Neural cell (in vitro differentiated cells): Measurements from ENCODE around the gene CMTM3. TPM values are rescaled to one million over a fixed set of nuclear protein-coding genes. Genes with fewer than 3 reads are reported as not detected.

ENCODE experiments used
- H2AFZ ChIP-seq: fragments of 200-600, 300-800 bp; sonication (generic), shearing (Covaris generic); 2 replicates; pipeline ENCODE4 v1.6.0; 2014; ENCODE audit warnings: low read depth, mild to moderate bottlenecking, antibody characterized with exemption, low read length, moderate library complexity
- H3F3A ChIP-seq: fragments of 200-600 bp; shearing (Covaris generic); 2 replicates; pipeline ENCODE4 v1.6.1; 2016; ENCODE audit warnings: mild to moderate bottlenecking, moderate library complexity, mixed read lengths, antibody characterized with exemption, low read length; ENCODE audit not compliant: insufficient read depth, poor library complexity, severe bottlenecking
- H3K27ac ChIP-seq: fragments of 200-600, 300-800 bp; sonication (generic), shearing (Covaris generic); 2 replicates; pipeline ENCODE4 v1.5.1; 2014; ENCODE audit warnings: mild to moderate bottlenecking, low read length, moderate library complexity
- H3K27me3 ChIP-seq: fragments of 300-800, 200-600 bp; sonication (generic), shearing (Covaris generic); 2 replicates; pipeline ENCODE4 v1.6.0; 2014; ENCODE audit warnings: mild to moderate bottlenecking, low read depth, low read length, moderate library complexity; ENCODE audit not compliant: insufficient read depth
- H3K36me3 ChIP-seq: fragments of 300-800, 200-600 bp; sonication (generic), shearing (Covaris generic); 2 replicates; pipeline ENCODE4 v1.5.1; 2014; ENCODE audit warnings: mild to moderate bottlenecking, antibody characterized with exemption, low read length, moderate library complexity; ENCODE audit not compliant: insufficient read depth
- H3K4me2 ChIP-seq: fragments of 300-800, 200-600 bp; sonication (generic), shearing (Covaris generic); 2 replicates; pipeline ENCODE4 v1.6.0; 2014; ENCODE audit warnings: mild to moderate bottlenecking, low read length
- H3K4me3 ChIP-seq: fragments of 300-800, 200-600 bp; sonication (generic), shearing (Covaris generic); 2 replicates; pipeline ENCODE4 v1.5.1; 2014; ENCODE audit warnings: mild to moderate bottlenecking, low read length, moderate library complexity
- H3K79me2 ChIP-seq: fragments of 200-600 bp; shearing (Covaris generic); replicated peaks from 2 replicates; pipeline ENCODE4 v1.6.0; 2014; ENCODE audit warnings: mild to moderate bottlenecking, low read length, moderate library complexity; ENCODE audit not compliant: insufficient read depth
- H3K9ac ChIP-seq: fragments of 300-800, 200-600 bp; sonication (generic), shearing (Covaris generic); 2 replicates; pipeline ENCODE4 v1.6.1; 2016; ENCODE audit warnings: mild to moderate bottlenecking, low read length, mixed read lengths
- H3K9me2 ChIP-seq: fragments of 200-600 bp; shearing (Covaris generic); 2 replicates; pipeline ENCODE4 v1.6.1; 2016; ENCODE audit warnings: mild to moderate bottlenecking, low read length, mixed read lengths; ENCODE audit not compliant: insufficient read depth
- H3K9me3 ChIP-seq: fragments of 200-600, 300-800 bp; sonication (generic), shearing (Covaris generic); 2 replicates; pipeline ENCODE4 v1.6.1; 2016; ENCODE audit warnings: mild to moderate bottlenecking, mixed run types, low read length, moderate library complexity, mixed read lengths
- H4K20me1 ChIP-seq: fragments of 200-600 bp; shearing (Covaris generic); 2 replicates; pipeline ENCODE4 v1.6.1; 2016; ENCODE audit warnings: mild to moderate bottlenecking, mixed run types; ENCODE audit not compliant: insufficient read depth
- EP300 ChIP-seq: fragments of 450-650 bp; conservative IDR thresholded peaks from 2 replicates; pipeline ENCODE4 v1.6.1; 2014; ENCODE audit warnings: antibody characterized with exemption, mild to moderate bottlenecking, moderate library complexity; ENCODE audit not compliant: poor library complexity, severe bottlenecking
- MXI1 ChIP-seq: fragments of 450-650 bp; conservative IDR thresholded peaks from 2 replicates; pipeline ENCODE4 v1.6.1; 2014; ENCODE audit warnings: antibody characterized with exemption, mild to moderate bottlenecking; ENCODE audit not compliant: poor library complexity, severe bottlenecking
- POLR2AphosphoS5 ChIP-seq: IDR thresholded peaks from 2 replicates; pipeline ENCODE4 v1.6.1; 2012
- polyA plus RNA-seq: library from polyadenylated mRNA; depleted of rRNA; stranded (reverse); fragments of >200 nt; gene quantifications from 2 replicates; pipeline ENCODE4 v1.2.3, GENCODE V29; 2014
- small RNA-seq, 3 experiments: library from RNA; depleted of rRNA; stranded (forward); fragments of <200 nt; gene quantifications; one replicate each; pipeline ENCODE3, GENCODE V24; 2012
- TF ChIP-seq, protein P1 (sequence below): fragments of 450-650 bp; IDR thresholded peaks from 2 replicates; pipeline ENCODE4 v1.5.1; 2014; ENCODE audit warnings: antibody characterized with exemption, mild to moderate bottlenecking, moderate library complexity; ENCODE audit not compliant: poor library complexity, severe bottlenecking

CMTM3 gene
- polyA plus RNA-seq, 1 donor from 2014 or later: 7.7 TPM

DNA sequence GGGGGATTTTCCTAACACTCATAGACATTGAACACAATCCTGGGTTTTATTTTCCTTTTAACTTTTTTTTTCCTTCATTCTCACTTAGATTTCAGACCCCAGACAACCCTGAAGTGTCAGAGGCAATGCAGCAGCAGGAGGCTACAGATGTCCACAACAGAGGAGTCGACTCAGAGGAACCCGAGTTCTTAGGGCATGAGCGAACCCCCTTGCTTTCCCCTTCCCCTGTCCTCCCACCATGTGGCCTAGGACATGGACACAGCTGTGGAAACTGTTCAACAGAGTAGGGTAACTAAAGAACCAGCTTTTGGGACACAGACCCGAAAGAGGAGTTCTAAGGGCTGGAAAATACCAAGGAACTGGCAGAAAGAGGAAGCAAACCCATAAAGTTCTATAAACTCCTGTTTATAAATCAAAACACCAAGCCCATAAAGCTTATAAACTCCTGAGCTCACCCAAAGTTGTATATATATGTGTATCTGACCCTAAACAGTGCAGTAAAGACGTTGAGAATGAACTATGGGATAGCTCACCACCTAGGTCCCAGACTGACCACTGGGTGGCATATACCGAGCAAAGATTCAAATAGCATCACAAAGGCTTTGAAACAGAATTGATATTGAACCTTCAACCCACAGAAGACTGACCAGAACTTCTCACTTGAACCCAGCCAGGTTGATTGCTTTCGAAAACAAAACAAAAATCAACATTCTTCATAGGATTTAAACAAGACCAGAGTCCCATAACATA lies 58.1 kb downstream of the CMTM3 start:
- H3K27me3 ChIP-seq: no peaks in the 10 kb centered on the region
- no peak overlapping the region for H3K4me3 ChIP-seq
- TF ChIP-seq MXI1 (no peak), POLR2AphosphoS5 (no peak), EP300 (no peak)
- TF ChIP-seq, protein P1, sequence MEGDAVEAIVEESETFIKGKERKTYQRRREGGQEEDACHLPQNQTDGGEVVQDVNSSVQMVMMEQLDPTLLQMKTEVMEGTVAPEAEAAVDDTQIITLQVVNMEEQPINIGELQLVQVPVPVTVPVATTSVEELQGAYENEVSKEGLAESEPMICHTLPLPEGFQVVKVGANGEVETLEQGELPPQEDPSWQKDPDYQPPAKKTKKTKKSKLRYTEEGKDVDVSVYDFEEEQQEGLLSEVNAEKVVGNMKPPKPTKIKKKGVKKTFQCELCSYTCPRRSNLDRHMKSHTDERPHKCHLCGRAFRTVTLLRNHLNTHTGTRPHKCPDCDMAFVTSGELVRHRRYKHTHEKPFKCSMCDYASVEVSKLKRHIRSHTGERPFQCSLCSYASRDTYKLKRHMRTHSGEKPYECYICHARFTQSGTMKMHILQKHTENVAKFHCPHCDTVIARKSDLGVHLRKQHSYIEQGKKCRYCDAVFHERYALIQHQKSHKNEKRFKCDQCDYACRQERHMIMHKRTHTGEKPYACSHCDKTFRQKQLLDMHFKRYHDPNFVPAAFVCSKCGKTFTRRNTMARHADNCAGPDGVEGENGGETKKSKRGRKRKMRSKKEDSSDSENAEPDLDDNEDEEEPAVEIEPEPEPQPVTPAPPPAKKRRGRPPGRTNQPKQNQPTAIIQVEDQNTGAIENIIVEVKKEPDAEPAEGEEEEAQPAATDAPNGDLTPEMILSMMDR: peak; percentile 17
- no peak overlapping the region for H3K4me2 ChIP-seq
- no peak overlapping the region for H3K9ac ChIP-seq
- no peaks in the 10 kb centered on the region for H3F3A ChIP-seq
- no peak overlapping the region for H3K27ac ChIP-seq
- H4K20me1 ChIP-seq: no peaks in the 10 kb centered on the region
- H3K9me2 ChIP-seq: no peaks in the 10 kb centered on the region
- H3K36me3 ChIP-seq: no peaks in the 10 kb centered on the region
- H3K79me2 ChIP-seq: no peaks in the 10 kb centered on the region
- H2AFZ ChIP-seq: no peak overlapping the region
- H3K9me3 ChIP-seq: no peaks in the 10 kb centered on the region

Small RNAs within 50 kb of the gene (small RNA-seq; reads per million reads assigned to genes)
- gene CKLF-CMTM1: 0 reads per million in 3 experiments

Other genes with a start within 250 kb of the CMTM3 start
- gene CDH5, start 238.0 kb upstream of the CMTM3 start, polyA plus RNA-seq: not detected in 2 replicates
- 0.16 and 0.58 TPM in 2 replicates for gene BEAN1, start 177.4 kb upstream of the CMTM3 start, polyA plus RNA-seq
- 15.9 and 17.8 TPM in 2 replicates for gene TK2, start 54.6 kb upstream of the CMTM3 start, polyA plus RNA-seq
- gene CKLF, start 52.1 kb upstream of the CMTM3 start, polyA plus RNA-seq: 15.2 and 40.8 TPM in 2 replicates
- gene CMTM1, start 38.3 kb upstream of the CMTM3 start, polyA plus RNA-seq: 1.3 and 1.6 TPM in 2 replicates
- 0.25 TPM in 1 of 2 replicates, not detected in the other for gene CMTM2, start 25.2 kb upstream of the CMTM3 start, polyA plus RNA-seq
- gene CMTM4, start 92.0 kb downstream of the CMTM3 start, polyA plus RNA-seq: 26.1 and 27.2 TPM in 2 replicates
- 237 and 249 TPM in 2 replicates for gene DYNC1LI2, start 146.9 kb downstream of the CMTM3 start, polyA plus RNA-seq
- gene TERB1, start 196.9 kb downstream of the CMTM3 start, polyA plus RNA-seq: 0.38 TPM in 1 of 2 replicates, not detected in the other
- gene NAE1, start 226.3 kb downstream of the CMTM3 start, polyA plus RNA-seq: 209 and 227 TPM in 2 replicates
- gene CA7, start 239.7 kb downstream of the CMTM3 start, polyA plus RNA-seq: not detected in 2 replicates